PC-3 (cell line): ENCODE data around the gene MYOCD.

Experiments
- EZH2 ChIP-seq: fragments of 300-600 bp; sonication (generic); IDR thresholded peaks from one replicate; pipeline ENCODE4 v1.6.1; 2017; ENCODE audit warnings: antibody characterized with exemption, mild to moderate bottlenecking, low read length; ENCODE audit not compliant: unreplicated experiment
- EZH2phosphoT487 ChIP-seq: fragments of 300-600 bp; sonication (generic); IDR thresholded peaks from 2 replicates; pipeline ENCODE4 v1.6.1; 2018; ENCODE audit warnings: mild to moderate bottlenecking, antibody characterized with exemption, low read length, borderline replicate concordance
- TF ChIP-seq, protein P1 (sequence below): fragments of 300-600 bp; sonication (generic); conservative IDR thresholded peaks from 2 replicates; pipeline ENCODE4 v1.5.1; 2017; ENCODE audit warnings: antibody characterized with exemption, low read depth, mild to moderate bottlenecking, low read length

DNA sequence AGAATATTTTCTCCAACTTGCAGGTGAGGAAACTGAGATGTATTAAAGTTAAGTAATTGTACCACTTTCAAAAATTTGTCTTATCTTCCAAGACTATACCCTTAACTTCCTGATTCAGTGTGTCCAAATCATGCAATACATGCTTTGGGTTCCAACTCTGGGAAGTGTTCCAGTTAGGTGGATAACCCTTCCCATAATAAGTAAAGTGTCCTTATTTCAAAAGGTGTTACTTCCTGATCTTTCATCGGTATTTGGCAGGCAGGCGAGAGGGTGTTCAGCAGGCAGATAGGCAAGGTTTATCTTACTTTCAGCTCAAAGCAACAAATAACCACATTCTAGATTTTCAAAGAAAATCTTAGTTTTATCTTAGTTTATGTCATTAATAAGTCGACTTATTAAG lies 77.4 kb downstream of the MYOCD start:
- TF ChIP-seq EZH2 (no peak), EZH2phosphoT487 (no peak)
- TF ChIP-seq, protein P1, sequence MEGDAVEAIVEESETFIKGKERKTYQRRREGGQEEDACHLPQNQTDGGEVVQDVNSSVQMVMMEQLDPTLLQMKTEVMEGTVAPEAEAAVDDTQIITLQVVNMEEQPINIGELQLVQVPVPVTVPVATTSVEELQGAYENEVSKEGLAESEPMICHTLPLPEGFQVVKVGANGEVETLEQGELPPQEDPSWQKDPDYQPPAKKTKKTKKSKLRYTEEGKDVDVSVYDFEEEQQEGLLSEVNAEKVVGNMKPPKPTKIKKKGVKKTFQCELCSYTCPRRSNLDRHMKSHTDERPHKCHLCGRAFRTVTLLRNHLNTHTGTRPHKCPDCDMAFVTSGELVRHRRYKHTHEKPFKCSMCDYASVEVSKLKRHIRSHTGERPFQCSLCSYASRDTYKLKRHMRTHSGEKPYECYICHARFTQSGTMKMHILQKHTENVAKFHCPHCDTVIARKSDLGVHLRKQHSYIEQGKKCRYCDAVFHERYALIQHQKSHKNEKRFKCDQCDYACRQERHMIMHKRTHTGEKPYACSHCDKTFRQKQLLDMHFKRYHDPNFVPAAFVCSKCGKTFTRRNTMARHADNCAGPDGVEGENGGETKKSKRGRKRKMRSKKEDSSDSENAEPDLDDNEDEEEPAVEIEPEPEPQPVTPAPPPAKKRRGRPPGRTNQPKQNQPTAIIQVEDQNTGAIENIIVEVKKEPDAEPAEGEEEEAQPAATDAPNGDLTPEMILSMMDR, result no peak
